Measurements from ENCODE around the gene WFS1.

The WFS1 gene

GRCh38 chr4:6269616-6270511 lies at the start of gene WFS1:
Gene WFS1 (plus strand): TSS chr4:6269850. CDS start chr4:6277456, 7,606 bp downstream.
- peak; percentile 89 for DNase-seq

DNA sequence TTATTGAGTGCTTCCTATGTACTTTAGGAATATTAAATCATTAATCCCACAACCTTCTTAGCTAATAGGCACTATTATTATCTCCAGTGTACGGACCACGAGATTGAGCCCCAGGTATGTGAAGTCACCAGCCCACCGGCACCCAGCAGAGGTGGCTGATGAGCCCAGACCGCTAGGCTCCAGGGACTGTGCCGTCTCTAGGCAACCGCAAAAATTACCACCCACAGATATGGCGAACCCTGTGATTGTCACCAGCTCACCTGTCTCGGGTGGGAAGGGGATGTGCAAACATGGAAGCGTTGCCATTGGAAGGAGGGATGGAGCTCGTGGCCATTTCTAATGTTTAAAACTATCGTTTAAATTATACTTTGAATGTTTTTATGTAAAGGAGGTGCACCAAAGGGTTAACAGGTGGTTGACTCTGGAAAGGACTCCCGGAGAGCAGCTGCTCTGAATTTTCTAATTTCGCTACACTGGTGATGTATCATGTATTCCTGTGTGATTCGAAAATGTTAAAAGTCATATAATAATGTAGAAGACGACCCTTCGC lies 48.3 kb upstream of the WFS1 start:
- DNase-seq, result peak; percentile 57

GRCh38 chr4:6221851-6222760 lies 47.5 kb upstream of the WFS1 start:
- DNase-seq, result peak; percentile 57

- peak; percentile 7 for DNase-seq
Observed at GRCh38 chr4:6222761-6223292, 46.8 kb upstream of the WFS1 start.

- DNase-seq, result peak; percentile 5
Observed at GRCh38 chr4:6224735-6225134, 44.9 kb upstream of the WFS1 start.

GRCh38 chr4:6225469-6225868 lies 44.2 kb upstream of the WFS1 start:
- DNase-seq, result no peak

GRCh38 chr4:6226506-6226905 lies 43.1 kb upstream of the WFS1 start:
- no peak for DNase-seq

- no peak for DNase-seq
Observed at GRCh38 chr4:6227412-6228157, 42.1 kb upstream of the WFS1 start.

DNA sequence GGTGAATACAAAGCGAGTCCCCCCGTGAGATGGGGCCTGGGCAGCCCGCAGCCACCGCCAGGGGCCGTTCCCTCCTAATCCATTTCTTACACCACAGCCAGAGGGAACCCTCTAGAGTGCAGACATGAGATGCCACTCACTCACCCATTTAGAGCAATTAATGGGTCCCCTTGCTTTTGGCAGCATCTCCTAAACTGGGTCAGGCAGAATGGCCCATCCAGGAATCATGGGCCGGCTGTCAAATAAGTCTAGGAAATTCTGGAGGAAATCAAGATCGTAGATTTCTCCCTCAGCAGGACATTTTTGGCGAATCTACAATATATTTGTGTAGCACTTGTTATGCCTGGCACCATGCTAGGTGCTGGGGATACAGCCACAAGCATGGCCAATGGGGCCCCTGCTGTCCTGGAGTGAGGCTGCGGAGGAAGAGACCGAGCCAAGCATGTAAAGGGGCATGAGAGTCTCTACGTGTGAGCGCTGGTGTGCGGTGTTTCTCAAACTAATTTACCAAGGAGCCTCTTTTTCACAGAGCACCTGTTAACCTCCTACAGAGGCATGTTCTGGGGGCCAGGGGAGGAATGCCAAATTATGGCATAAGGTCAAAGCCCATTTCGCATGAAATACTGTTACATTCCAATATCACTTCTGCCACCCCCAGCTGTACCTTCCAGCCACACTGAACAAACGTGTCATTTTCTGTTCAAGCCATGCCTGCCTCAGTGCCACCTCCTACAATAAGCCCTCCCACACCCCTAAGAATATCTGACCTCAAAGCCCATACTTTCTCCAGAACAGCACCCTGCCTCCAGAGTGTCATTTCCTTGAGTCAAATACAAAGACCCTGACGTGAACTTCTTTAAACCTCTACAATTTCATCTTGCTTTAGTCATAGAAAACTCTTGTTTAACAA lies 41.2 kb upstream of the WFS1 start:
- DNase-seq, result no peak

DNA sequence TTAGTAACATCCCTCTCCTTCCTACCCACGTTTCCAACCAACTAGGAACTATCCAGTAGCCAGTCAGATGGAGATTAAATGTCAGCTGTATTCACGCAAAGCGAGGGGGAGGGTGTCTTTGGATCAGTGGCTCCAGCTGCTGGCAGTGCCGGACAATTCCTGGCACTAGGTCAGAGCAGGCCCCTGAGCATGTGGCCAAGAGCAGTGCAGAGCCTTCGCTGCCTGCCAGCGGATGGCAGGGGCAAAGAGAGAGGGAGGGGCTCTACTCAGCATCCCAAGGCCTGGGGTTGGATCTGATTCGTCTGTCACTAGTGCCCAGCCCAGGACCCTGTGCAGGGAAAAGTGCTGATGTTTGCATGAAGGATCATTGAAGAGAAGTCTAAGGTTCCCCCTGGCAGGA lies 40.6 kb upstream of the WFS1 start:
- DNase-seq, result no peak

- DNase-seq, result no peak
Observed at GRCh38 chr4:6229671-6230501, 39.8 kb upstream of the WFS1 start.

GRCh38 chr4:6230502-6230785 lies 39.2 kb upstream of the WFS1 start:
- DNase-seq, result no peak

- DNase-seq, result no peak
Observed at GRCh38 chr4:6230827-6231662, 38.6 kb upstream of the WFS1 start.

DNA sequence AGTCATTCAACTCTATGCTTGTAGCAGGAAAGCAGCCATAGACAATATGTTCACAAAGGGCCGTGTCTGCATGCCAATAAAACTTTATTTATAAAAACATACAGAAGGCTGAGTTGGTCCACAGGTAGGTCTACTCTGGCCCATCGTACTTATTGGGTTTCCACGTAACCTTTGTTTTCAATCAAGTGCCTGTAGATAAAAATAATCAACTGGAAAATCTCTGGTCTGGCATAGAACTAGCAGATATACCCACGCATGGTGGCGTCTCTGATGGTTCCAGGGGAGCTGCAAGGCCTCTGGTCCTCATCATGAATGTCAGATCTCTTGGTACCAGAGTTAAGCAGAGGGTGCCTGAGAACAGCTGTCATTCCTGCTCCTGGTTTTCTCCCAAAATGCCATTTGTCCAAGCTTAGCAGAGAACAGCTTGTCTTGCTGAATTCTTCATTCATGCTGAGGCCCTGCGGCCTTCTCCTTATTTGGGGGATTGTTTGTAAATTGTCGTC lies 37.9 kb upstream of the WFS1 start:
- no peak for DNase-seq

DNA sequence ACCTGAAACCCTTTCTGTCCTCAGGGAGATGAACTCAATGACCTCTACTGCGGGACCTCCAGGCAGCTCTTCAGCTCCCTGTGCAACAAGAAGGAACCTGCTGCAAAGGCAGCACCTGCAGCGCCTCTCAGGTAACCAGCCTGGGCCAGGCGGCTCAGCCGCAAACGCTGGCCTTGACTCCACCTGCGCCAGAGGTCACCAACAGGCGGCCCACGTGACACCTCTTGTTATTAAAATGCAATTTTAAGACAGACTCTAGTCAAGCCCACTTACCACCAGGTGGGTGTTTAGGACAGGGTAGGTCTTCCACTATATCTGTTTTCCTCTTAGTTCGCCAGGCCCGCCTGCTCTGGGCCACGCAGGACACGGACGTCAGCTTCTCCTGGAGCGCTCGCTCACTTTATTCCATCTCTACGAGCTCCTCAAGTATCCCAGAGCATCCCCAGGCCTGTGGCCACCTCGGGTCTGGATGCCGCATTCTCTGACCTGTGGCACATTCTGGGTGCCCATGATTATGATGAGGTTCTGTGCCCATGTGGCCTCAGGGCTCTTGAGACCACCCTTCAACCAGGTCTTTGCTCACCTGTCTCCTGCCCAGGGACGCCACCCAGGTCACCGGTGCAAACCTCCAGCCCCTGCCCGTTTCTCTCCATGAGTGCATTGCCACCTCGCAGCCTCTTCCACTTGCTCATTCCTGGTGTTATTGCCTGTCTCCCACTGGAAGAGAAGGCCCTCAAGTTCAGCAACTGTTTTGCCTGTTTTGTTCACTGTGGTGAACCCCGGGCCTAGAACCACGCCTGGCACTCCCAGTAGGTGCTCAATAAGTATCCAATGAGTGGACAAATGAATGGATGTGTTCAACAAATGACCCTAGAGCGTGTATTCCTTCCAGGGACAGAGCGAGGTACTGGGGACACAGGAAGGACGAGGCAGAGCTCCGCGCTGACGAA lies 36.5 kb upstream of the WFS1 start:
- no peak for DNase-seq

DNA sequence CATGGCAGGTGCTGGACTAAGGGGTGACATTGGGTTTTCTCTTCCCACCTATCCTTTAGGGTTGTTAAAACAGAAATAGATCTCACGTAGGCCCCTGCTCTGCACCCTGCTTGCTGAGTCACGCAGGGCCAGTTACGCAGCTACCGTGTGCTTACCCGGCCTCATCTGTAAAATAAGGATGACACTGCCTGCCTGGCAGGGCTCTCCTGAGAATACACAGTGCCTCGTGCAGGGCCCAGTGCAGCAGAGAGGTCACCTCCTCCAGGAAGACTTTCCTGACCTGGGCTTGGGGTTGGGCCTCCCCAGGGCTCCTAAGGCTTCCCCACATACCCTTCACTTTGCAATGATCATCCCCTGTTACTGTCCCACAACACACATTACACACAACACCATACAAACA lies 35.7 kb upstream of the WFS1 start:
- DNase-seq, result no peak

DNA sequence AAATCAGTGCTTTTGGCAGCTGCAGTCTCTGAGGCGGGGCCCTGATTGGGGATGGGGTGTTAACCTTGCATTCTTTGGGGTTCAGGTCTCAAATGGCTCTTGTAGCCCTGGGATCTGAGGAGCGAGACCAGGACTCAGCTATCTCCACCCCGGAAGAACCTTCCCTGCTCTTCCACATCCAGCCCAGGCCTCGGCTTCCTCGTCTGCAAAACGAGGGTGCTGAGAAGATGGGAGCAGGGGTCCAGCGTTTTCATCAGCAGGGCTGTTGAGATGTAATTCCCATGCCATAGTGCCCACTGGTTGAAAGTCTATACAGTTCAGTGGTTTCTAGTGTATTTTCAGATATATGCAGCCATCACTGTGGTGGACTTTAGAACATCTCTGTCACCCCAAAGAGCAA lies 34.6 kb upstream of the WFS1 start:
- DNase-seq, result no peak

Measured in NCI-H2227 treated with DMSO at 0.1 percent for 48 hours (cell line).